Adipose tissue (tissue), 3 donors: ENCODE data around the gene TSPYL4. TPM values are rescaled to one million over a fixed set of nuclear protein-coding genes. Genes with fewer than 3 reads are reported as not detected.
A peak's percentile ranks its signal among the peaks of the same experiment; 100 is the strongest.
"Not testable (repeated sequence)": the region's sequence is repeated elsewhere in the genome, so short reads cannot be mapped to it uniquely, and the experiment has no call there.

Source experiments
- H3K27ac ChIP-seq: one replicate; pipeline ENCODE4 v1.5.1; 2013; ENCODE audit warnings: low read depth, low read length
- WGBS, 3 donors: extraction: QIAGEN DNeasy Blood & Tissue Kit; methylation state at CpG; one replicate each; pipeline ENCODE4 v1.1.7; 2013; 5-methylcytosine and 5-hydroxymethylcytosine counted together
- polyA plus RNA-seq, 3 donors: library from polyadenylated mRNA; stranded (reverse); fragments of 200-250 nt; gene quantifications; one replicate each; pipeline ENCODE4 v1.2.3, GENCODE V29; 2013
- donor health status: healthy with polysubstance abuse.
- donor health status: Bipolar disorder and iron deficiency.
- donor health status: healthy.

Gene TSPYL4
- polyA plus RNA-seq, result 1 to 10 TPM; 6.1 to 7.6 (median 7.1) TPM

GRCh38 chr6:116253505-116254296 is at the start of gene TSPYL4:
Gene TSPYL4 (minus strand): TSS chr6:116254075. CDS start chr6:116254008, 67 bp downstream.
- 0 to 1% (median 1%) methylated on average over 53 of the region's 53 CpGs for WGBS, 3 donors
- H3K27ac ChIP-seq, result no peak within 1 kb of the TSS

DNA sequence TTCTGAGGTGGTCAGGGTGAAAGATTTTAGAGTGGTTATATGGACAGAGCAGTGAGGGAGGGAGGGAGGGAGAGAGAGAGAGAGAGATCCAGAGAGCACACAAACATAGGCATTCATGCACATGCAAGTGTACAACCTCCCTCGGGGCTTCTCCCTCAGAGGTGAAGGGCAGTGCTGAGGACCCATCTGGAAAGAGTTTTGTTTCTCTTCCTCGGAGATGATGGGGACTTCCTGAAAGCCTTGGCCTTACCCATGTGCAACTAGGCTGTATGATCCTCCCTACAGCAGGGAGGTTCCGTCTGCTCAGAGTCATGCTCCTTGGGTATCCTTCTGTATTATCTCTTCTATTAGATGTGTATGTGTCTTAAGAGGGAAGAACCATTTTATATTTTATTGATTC is 47.2 kb upstream of the TSPYL4 start:
- 79 to 93% (median 84%) methylated on average over 3 of the region's 3 CpGs for WGBS, 3 donors
- no peak overlapping the region for H3K27ac ChIP-seq

- no peak overlapping the region for H3K27ac ChIP-seq
- 82 to 86% (median 82%) methylated on average over 1 of the region's 1 CpG for WGBS, 3 donors
Measured at GRCh38 chr6:116300566-116300965, 46.7 kb upstream of the TSPYL4 start.

DNA sequence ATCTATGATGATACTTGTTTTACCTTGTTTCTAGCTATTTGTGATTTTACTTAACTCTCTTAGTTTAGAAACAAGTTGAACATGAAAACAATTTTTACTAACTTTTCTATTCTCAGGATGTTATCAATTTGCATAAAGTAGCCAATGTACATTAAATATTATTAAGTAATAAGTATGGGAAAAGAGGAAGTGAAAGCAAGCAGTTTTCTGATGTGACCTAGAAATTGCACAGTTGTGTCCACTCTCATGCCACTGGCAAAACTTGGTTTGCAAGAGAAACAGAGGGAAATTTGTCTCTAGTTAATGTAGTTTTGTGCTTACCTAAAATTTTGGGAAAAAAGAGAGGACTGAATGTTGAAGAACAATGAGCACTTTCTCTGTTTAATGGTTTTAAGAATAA is 45.1 kb upstream of the TSPYL4 start:
- H3K27ac ChIP-seq, result no peak overlapping the region

DNA sequence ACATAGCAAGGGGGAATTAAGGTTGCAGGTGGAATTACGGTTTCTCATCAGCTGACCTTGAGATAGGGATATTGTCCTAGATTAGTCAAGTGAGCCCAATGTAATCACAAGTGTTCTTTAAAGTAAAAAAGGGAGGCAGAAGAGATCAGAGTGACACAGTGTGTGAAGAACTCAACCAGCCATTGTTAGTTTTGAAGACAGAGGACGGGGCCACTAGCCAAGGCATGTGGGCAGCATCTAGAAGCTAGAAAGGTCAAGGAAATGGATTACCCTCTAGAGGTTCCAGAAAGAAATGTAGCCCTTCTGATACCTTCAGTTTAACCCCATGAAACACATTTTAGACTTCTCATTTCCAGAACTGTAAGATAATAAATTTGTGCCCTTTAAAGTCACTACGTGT is 44.4 kb upstream of the TSPYL4 start:
- no peak overlapping the region for H3K27ac ChIP-seq
- WGBS, 3 donors, result 88 to 98% (median 98%) methylated on average over 3 of the region's 3 CpGs

DNA sequence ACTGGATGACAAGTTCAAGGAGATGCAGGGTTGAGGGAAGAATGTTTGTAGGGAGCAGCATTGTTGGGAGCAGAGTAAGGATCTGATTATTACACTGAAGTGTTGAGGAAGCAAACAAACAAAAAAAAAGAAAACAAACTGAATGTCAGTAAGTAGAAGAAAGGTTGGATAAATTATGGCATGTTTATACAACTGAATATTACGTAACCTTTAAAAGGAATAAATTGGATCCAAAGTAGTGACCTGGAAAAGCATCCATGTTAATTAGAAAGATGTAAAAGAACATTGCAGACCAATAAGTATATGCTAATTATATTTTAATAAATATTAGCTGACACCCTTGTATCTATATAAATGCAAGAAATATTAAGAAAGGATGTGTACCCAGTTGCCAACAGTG is 38.7 kb upstream of the TSPYL4 start:
- 92 to 100% (median 100%) methylated on average over 1 of the region's 1 CpG for WGBS, 3 donors
- H3K27ac ChIP-seq, result no peak overlapping the region

GRCh38 chr6:116291701-116292396 is 38.0 kb upstream of the TSPYL4 start:
- 61 to 87% (median 65%) methylated on average over 4 of the region's 4 CpGs for WGBS, 3 donors
- H3K27ac ChIP-seq, result no peak overlapping the region

GRCh38 chr6:116290799-116291198 is 36.9 kb upstream of the TSPYL4 start:
- H3K27ac ChIP-seq, result no peak overlapping the region
- 77 to 93% (median 81%) methylated on average over 2 of the region's 2 CpGs for WGBS, 3 donors

DNA sequence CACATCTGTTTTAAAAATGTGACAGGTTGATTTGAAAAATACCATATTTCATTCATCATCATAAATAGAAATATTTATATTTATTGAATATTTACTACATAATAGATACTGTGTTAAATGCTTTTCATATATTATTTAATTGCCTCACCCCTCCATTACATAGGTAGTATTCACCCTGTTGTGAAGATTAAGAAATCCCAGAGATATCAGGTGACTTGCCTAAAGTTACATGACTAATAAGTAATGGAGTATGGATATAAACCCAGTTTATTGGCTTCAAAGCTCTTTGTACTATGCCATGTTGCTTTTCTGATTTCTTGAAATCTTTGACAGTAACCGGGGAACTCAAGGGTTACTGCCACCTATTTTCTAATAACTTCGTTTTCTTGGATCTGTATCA is 36.0 kb upstream of the TSPYL4 start:
- H3K27ac ChIP-seq, result no peak overlapping the region
- 81 to 92% (median 88%) methylated on average over 2 of the region's 2 CpGs for WGBS, 3 donors

GRCh38 chr6:116287689-116288282 is 33.9 kb upstream of the TSPYL4 start:
- 88 to 94% (median 93%) methylated on average over 2 of the region's 2 CpGs for WGBS, 3 donors
- H3K27ac ChIP-seq, result no peak overlapping the region

- no peak overlapping the region for H3K27ac ChIP-seq
- WGBS, 3 donors, result 64 to 83% (median 64%) methylated on average over 1 of the region's 1 CpG
Measured at GRCh38 chr6:116286773-116287358, 33.0 kb upstream of the TSPYL4 start.

GRCh38 chr6:116284984-116285383 is 31.1 kb upstream of the TSPYL4 start:
- not testable (repeated sequence) for H3K27ac ChIP-seq
- WGBS, 3 donors, result 89 to 96% (median 95%) methylated on average over 4 of the region's 4 CpGs

GRCh38 chr6:116283191-116283590 is 29.3 kb upstream of the TSPYL4 start:
- no peak overlapping the region for H3K27ac ChIP-seq
- 76 to 93% (median 86%) methylated on average over 1 of the region's 1 CpG for WGBS, 3 donors

DNA sequence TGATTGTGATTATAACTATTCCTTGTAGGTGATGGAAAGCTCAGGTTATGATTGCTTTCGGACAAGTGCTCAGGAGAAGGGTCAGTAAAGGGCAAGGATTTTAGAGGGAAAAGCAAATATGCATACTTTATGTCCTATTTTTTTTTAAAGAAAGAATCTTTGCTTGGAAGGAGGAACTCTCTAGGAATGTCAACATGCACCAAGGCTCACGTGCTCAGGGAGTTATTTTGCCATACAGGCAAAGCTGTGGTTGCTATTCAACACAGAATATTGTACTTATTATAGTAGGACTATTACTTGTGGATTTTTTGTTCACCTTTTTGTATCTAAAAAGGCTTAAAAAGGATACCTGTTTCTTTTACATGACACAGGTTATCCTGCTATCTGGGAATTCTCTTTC is 28.8 kb upstream of the TSPYL4 start:
- 73 to 84% (median 74%) methylated on average over 2 of the region's 2 CpGs for WGBS, 3 donors
- H3K27ac ChIP-seq, result no peak overlapping the region

DNA sequence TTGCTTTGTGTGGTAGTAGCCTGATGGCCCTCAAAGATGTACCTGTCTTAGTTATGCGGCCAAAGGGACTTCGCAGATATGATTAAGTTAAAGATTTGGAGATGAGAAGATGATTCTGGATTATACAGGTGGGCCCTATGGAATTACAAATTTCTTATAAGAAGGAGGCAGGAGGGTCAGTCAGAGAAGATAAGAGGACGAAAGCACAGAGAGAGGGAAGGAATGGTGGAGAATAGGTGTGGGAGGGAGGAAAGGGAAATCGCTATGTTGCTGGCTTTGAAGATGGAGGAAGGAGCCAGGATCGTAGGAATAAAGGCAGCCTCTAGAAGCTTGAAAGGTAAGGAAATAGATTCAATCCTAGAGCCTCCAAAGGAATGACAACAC is 27.1 kb upstream of the TSPYL4 start:
- 84 to 89% (median 86%) methylated on average over 5 of the region's 5 CpGs for WGBS, 3 donors
- no peak overlapping the region for H3K27ac ChIP-seq

GRCh38 chr6:116280161-116280932 is 26.5 kb upstream of the TSPYL4 start:
- WGBS, 3 donors, result 7 to 18% (median 14%) methylated on average over 8 of the region's 8 CpGs
- no peak overlapping the region for H3K27ac ChIP-seq

GRCh38 chr6:116279232-116280160 is 25.6 kb upstream of the TSPYL4 start, which contains the start of gene TSPYL1:
Gene TSPYL1 (minus strand): TSS chr6:116279930. CDS start chr6:116279830, 100 bp downstream.
- H3K27ac ChIP-seq, result peak within 1 kb of the TSS; percentile 60
- 0 to 1% (median 0%) methylated on average over 68 to 71 of the region's 71 CpGs for WGBS, 3 donors
